ENCODE measurements around the gene NKAIN2.

- no peak for TF ChIP-seq CTCF (IDR thresholded peaks at IDR 0.05)
- TF ChIP-seq POLR2A (IDR thresholded peaks at IDR 0.05), result no peak
Observed at GRCh38 chr6:124493259-124493658, 689.6 kb downstream of the NKAIN2 start.

Measured in thyroid gland (tissue), 4 donors.